HG03025 (cell line): ENCODE data around the gene REP15.
"Not testable (repeated sequence)": the region's sequence is repeated elsewhere in the genome, so short reads cannot be mapped to it uniquely, and the experiment has no call there.

Experiments
- ATAC-seq: cut with Tn5 transposase; IDR thresholded peaks from one replicate; pipeline ENCODE4 v1.9.1; 2021; ENCODE audit warnings: mild to moderate bottlenecking, moderate library complexity; ENCODE audit not compliant: unreplicated experiment, low FRiP score

REP15 gene

DNA sequence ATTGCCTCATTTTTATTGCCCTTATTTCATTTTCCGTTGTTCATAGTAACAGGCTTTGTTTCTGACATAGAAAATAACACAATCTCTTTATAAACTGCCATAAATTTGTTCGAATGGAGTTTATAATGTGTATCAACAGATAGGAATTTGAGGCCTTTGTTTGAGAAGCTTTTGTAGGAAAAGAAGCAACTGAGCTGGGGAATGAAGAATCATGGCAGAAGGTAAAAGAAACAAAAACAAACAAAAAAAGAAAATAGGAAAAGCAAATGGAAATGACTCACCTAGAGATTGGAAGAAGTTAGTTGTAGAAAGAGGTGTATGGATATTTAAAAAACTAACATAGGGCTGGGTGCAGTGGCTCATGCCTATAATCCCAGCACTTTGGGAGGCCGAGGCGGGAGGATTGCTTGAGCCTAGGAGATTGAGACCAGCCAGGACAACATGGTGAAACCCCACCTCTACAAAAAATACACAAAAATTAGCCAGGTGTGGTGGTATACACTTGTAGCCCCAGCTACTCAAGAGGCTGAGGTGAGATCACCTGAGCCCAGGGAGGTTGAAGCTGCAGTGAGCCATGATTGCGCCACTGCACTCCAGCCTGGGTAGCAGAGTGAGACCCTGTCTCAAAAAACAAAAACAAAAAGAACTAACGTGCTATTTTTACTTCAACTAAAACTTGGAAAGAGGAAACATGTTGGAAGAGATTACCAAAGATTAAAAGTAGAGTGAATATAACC lies 523 bp upstream of the REP15 start:
- ATAC-seq, result no peak

DNA sequence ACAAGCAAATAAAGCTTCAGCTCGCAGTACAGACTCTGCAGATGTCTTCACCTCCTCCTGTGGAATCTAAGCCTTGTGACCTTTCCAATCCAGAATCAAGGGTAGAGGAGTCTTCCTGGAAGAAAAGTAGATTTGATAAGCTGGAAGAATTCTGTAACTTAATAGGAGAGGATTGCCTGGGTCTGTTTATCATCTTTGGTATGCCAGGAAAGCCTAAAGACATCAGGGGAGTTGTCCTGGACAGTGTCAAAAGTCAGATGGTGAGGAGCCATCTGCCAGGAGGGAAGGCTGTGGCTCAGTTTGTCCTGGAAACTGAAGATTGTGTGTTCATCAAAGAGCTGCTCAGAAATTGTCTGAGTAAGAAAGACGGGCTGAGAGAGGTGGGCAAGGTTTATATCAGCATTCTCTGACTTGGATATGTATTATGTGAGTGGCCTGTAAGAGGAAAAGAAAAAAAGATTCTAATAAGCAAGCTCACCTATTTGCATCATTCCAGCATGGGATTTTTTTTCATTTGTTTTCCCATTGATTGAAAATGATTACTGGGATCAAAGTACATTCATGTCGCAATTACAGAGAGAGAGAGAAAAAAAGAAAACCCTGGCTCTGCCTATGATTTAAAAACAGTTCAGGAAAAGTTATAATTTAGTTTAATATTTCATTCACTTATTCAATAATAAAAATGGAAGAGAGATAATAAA lies 767 bp downstream of the REP15 start:
- no peak for ATAC-seq

DNA sequence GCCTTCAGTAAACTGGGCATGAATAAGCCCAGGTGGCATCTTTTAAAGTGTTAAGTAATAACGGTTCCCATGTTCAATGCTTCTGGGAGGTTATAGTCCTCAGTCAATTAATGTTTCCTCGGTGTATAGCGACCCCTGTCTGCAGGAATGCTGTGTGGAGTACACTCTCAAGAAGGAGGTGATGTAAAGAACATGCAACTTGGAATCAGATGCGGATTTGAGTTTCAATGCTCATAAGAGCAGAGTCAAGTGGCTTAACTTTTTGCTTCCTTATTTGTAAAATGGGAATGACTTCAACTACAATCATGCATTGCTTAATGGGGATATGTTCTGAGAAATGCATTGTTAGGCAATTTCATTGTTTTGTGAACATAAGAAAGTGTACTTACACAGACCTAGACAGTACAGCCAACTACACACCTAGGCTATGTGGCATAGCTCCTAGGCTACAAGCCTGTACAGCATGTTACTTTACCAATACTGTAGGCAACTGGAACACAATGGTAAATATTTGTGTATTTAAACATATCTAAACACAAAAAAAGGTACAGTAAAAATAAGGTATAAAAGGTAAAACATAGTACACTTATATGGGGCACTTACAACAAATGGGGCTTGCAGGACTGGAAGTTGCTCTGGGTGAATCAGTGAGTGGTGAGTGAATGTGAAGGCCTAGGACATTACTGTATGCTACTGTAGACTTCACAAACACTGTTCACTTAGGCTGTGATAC lies 7.6 kb downstream of the REP15 start:
- peak; percentile 79 for ATAC-seq

DNA sequence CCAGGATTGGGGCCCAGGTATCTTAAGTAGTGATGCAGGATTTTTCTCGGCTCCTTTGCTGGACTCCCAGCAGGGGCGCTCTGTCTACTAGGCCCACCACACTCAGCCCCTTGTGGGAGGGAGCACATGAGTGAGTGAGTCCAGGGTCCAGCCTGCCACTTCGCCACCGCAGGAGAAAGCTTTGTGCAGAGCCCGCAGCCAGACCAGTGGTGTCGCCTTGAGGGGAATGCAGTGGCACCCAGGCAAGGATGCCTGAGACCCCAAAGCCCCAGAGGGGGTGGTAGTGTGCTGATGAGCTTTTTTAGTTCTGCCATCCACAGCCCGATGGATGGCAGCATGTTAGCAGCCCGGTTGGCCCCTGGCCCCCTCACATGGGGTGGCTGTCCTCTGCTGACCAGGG lies 9.0 kb downstream of the REP15 start:
- ATAC-seq, result no peak

DNA sequence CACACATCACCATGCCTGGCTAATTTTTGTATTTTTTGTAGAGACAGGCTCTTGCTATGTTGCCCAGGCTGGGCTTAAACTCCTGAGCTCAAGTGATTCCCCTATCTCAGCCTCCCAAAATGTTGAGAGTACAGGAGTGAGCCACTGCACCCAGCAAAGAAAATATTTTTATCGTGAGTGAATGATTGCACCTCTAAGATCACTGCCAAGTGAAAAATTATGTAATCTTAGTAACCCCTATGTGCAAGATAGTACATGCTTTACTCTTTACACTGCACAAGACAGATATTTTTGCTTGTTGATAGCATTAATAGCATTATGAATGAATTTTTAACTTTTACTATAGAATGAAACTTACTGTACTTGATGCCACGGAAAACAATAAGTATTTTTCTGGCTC lies 11.0 kb downstream of the REP15 start:
- ATAC-seq, result no peak

DNA sequence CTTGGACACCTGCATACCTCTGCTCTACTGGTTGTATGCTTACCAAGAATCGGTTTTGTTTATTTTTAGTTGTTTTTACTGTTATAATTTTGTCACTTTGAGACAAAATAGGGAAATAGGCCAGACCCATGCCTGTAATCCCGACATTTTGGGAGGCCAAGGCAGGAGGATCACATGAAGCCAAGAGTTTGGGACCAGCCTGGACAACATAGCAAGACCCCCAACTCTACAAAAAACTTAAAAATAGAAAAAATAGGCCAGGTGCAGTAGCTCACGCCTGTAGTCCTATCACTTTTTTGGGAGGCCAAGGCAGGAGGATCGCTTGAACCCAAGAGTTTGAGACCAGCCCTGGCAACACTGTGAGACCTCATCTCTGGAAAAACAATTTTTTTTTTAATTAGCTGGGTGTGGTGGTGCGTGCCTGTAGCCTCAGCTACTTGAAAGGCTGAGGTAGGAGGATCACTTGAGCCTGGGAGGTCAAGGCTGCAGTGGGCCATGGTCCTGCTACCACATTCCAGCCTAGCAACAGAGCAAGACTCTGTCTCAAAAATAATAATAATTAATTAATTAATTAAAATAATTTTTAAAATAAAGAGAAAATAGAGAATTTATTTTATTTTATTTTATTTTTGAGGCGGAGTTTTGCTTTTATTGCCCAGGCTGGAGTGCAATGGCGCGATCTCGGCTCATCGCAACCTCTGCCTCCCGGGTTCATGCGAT lies 13.1 kb downstream of the REP15 start:
- no peak for ATAC-seq

DNA sequence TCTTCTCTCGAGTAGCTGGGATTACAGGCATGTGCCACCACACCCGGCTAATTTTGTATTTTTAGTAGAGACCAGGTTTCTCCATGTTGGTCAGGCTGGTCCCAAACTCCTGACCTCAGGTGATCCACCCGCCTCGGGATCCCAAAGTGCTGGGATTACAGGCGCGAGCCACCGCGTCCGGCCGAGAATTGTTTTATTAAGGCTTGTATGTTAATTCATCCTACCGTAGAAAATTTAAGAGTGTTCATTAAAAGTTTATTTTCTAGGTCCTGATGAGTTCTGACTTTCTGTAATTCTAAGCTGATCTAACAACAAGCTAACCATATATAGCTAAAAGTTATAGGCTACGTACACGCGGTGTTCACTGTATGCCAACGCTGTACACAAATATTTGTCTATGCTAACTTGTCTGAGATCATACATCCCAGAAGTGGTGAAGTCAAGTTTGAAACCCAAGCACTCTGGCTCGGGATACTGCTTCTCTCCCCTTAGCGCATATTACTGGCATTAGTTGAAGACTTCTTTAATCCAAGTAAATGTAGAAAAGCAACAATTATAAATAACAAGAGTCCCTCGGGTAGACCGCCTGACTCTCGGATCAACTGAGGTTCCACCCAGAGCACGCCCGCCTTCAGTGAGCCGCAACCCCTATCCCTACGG lies 13.8 kb downstream of the REP15 start:
- peak; percentile 34 for ATAC-seq

DNA sequence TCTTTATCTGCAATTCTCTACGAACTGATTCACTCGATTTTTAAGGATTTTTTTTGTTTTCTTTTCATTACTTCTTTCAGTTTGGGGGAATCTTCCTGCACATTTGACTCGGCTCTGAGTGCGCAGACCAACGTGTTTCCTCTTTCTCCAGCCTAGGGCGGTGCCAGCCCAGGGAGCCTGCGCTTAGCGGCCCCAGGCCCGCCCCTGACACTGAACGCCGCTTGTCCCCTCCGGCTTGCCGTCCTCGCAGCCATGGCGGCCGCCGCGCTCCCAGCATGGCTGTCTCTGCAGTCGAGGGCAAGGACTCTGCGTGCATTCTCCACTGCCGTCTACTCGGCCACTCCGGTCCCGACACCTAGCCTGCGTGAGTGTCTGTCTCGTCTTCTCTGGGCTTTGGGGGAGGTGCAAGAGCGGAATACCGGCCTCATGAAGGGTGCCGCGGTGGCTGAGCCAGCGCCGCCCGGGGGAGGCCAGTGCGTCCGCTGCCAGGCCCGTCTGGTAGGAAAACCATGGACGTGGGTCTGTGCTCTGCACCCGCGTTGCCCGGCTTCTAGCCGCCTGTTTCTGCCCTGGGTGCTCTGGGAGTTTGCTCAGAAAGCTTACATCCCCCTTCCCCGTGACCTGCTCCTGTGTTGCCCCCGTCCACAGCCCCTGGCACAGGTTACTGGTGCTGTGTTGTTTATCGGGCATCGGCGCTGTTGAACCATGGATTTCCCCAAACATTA lies 14.5 kb downstream of the REP15 start, which contains the start of gene MRPS35:
MRPS35 (plus strand) TSS at position 241 of the 725 bp plus-strand sequence; CDS start at position 253, 12 bp downstream.
- ATAC-seq, result peak; percentile 95

DNA sequence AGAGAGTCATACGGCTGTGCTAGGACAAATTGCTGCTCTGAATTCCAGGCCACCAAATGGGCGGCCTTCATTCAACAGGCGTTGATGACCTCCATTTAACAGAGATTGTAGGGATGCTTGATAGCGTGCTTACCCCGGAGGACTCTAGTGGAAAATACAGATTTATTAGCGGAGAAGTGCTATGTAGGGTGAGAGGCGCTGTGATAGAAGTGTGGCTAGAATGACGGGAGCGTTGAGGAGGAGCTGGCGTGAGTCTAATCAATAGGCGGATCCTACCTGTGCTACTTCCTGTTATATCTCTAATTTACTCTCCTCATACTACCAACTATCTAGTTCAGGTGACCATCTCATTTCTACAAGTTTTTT lies 15.1 kb downstream of the REP15 start:
- no peak for ATAC-seq

DNA sequence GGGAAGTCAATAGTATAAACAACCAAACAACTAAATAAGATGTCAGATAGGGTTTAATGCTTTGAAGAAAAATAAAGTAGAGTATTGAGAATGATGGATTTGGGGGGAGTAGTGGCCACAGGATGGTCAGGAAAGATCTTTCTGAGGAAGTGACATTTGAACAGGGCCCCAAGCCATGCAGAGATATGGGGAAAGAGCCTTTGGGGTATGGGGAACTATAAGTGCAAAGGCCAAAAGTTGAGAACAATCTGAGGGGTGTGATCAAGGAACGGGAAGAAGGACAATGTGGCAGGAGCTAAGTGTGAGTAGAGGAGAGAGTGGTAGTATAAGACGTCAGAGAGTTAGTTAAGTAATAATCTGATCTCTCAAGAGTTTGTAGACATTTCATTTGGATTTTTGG lies 15.7 kb downstream of the REP15 start:
- ATAC-seq, result no peak

DNA sequence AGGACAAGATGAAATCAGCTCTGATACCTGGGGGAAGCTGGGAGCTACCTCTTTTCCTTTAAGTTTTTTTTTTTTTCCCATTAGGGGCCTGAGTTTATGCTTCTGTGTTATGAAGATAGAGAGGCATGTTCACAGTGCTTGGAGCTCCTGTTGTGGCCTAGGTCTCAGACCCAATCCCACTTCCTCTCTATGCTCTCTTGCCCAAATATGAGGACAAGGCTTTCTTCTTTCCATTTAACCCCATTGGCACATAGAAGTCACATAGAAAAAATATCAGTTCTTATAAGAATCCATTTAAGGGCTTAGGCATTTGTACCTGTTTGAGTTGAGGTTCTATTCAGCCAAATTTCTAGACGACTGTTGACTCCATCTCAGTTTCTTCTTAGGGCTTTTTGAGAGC lies 27.0 kb downstream of the REP15 start:
- no peak for ATAC-seq

DNA sequence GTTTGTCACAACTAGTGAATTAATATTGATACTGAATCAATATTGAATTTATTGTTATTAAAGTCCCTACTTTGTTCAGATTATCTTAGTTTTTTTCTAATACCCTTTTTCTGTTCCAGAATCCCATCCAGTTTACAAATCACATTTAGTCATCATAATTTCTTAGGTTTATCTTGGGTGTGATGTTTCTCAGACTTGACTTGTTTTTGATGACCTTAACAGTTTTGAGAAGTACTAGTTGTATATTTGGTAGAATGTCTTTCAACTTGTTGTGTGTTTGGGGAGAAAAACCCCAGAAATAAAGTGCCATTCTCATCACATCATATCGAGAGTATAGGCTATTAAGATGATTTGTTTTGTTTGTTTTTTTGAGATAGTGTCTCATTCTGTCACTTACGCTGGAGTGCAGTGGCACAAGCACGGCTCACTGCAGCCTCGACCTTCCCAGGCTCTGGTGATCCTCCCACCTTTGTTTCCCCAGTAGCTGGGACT lies 33.9 kb downstream of the REP15 start:
- ATAC-seq, result no peak

DNA sequence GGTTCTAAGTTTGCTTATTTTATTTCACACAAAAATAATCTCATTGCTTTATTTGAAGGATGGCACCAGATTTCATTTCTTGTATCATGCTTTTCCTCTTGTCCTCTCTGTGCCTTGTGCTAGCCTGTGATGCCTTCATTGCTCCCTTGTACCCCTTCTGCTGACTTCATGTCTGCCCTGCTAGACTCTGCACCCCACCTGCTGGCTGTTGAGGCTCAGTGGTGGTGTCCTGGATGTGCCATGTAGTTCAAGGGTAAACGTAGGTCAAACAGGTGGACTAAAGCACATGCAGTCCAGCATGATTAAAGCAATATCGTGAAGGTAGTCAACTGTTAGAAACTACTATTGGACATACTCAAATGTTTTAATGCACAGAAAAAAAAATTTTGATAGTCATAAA lies 36.0 kb downstream of the REP15 start:
- no peak for ATAC-seq

DNA sequence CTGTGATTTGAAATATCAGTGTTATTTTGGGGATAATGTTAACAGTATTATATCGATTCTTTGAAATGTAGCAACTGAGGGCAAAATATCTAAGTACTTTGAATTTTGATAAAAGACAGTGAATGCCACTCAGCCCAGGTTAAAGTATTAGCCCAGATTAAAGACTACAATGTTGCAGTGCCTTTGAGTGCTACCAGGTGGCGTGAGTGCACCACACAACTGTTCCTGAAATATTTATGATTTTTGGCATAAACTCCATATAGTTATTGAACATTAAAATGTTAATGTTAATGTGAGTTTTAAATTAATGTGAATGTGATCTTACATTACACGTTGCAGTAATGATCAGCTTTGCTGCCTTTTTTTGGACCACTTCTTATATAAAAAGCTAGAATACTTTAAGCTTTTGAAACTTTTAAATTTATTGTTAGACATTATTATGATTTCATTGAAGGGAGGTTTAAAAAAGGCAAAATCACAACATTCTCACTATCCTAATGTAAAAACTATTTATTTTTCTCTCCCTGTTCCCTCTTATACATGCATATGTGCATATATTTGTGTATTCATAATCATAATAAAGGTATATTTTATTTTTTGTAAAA lies 36.9 kb downstream of the REP15 start:
- no peak for ATAC-seq

DNA sequence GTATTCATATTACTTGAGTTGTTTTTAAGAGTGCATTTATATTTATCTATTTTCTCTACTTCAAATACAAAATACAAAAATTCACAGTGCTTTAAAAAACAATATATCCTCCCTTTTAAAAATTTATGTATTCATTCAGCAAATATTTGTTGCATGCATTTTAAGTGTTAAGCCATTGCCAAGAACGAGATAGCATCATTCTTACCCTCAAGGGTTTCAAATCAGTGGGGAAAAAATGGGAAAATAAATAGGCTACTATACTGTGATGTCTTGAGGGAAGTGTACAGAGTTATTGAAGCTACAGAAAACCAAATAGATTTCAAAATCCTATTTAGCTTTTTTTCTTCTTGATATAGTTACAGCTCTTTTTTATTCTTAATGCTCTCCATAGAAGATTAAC lies 37.5 kb downstream of the REP15 start:
- ATAC-seq, result no peak

DNA sequence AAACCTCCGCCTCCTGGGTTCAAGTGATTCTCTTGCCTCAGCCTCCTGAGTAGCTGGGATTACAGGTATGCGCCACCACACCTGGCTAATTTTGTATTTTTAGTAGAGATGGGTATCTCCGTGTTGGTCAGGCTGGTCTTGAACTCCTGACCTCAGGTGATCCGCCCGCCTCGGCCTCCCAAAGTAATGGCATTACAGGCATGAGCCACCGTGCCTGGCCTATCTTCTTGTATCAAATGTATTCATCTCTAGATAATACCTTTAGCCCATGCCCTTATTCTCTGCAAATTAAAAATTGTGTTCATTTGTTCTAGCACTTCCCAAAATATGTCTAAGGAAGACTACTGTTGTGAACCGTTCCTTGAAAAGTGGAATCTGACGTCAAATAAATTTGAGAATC lies 38.1 kb downstream of the REP15 start:
- ATAC-seq, result not testable (repeated sequence)

DNA sequence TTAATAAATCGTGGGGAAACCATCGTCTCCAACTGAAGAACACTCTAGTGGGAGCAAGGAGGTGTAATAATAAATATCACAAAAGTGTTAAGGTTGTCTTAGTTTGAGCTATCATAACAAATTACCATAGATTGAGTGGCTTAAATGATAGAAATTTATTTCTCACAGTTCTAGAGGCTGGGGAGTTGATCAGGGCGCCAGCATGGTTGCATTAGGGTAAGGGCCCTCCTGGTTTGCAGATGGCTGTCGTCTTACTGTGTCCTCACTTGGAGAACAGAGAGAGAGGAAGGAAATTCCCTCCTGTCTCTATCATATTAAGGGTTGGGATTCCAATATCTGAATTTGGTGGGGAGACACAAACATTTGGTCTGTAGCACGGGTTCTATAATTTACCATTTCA lies 47.4 kb downstream of the REP15 start:
- ATAC-seq, result no peak

DNA sequence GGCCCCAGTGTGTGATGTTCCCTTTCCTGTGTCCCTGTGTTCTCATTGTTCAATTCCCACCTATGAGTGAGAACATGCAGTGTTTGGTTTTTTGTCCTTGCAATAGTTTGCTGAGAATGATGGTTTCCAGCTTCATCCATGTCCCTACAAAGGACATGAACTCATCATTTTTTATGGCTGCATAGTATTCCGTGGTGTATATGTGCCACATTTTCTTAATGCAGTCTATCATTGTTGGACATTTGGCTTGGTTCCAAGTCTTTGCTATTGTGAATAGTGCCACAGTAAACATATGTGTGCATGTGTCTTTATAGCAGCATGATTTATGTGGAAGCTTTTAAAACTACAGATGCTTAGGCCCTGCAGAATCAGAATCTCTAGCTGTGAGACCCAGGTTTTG lies 49.5 kb downstream of the REP15 start:
- not testable (repeated sequence) for ATAC-seq
